Upper lobe of left lung (tissue), 6 donors: Measurements from ENCODE around the gene RNF214. TPM values are rescaled to one million over a fixed set of nuclear protein-coding genes. Genes with fewer than 3 reads are reported as not detected.

Experiments
- ATAC-seq, 2 donors: fragments of 200-7000 bp; cut with Tn5 transposase; one replicate each; pipeline ENCODE4 v1.9.1; 2022; ENCODE audit warnings: mild to moderate bottlenecking in 2 of 2, moderate library complexity in 2 of 2; ENCODE audit not compliant: low FRiP score in 2 of 2
- DNase-seq, 2 donors: peaks; one replicate each; pipeline ENCODE4 v3.0.0-alpha.2; 2019 to 2020
- H3K27ac ChIP-seq, 4 donors: fragments of 200-600 bp; sonication (generic); one replicate each; pipeline ENCODE4 v1.5.1; 2016 to 2019
- H3K27me3 ChIP-seq, 4 donors: fragments of 200-600 bp; sonication (generic); one replicate each; pipeline ENCODE4 v1.5.1; 2017 to 2019
- H3K36me3 ChIP-seq, 4 donors: fragments of 200-600 bp; sonication (generic); one replicate each; pipeline ENCODE4 v1.5.1; 2016 to 2019
- H3K4me1 ChIP-seq, 4 donors: fragments of 200-600 bp; sonication (generic); one replicate each; pipeline ENCODE4 v1.5.1; 2018 to 2019
- H3K4me3 ChIP-seq, 4 donors: fragments of 200-600 bp; sonication (generic); one replicate each; pipeline ENCODE4 v1.5.1; 2017 to 2019; ENCODE audit warnings: mild to moderate bottlenecking in 2 of 4, moderate library complexity in 1 of 4
- H3K9me3 ChIP-seq, 4 donors: fragments of 200-600 bp; sonication (generic); one replicate each; pipeline ENCODE4 v1.5.1; 2018 to 2019
- EP300 ChIP-seq, 4 donors: sonication (generic); formaldehyde crosslinking; IDR thresholded peaks; one replicate each; pipeline ENCODE4 v1.5.1; 2017; ENCODE audit warnings: antibody characterized with exemption in 4 of 4, control low read depth in 2 of 4
- POLR2A ChIP-seq, 4 donors: fragments of 450-650 bp; IDR thresholded peaks; one replicate each; pipeline ENCODE4 v1.5.1; 2016 to 2017; ENCODE audit warnings: antibody characterized with exemption in 4 of 4, mild to moderate bottlenecking in 2 of 4
- POLR2AphosphoS5 ChIP-seq, 2 donors: sonication (generic); formaldehyde crosslinking; IDR thresholded peaks; one replicate each; pipeline ENCODE4 v1.5.1; 2017; ENCODE audit warnings: antibody characterized with exemption in 2 of 2
- WGBS, 2 donors: methylation state at CpG; one replicate each; pipeline ENCODE4 v1.1.5; 2017 to 2018; 5-methylcytosine and 5-hydroxymethylcytosine counted together
- total RNA-seq, 6 donors: library from RNA; depleted of rRNA in 4 of 6; stranded (reverse); fragments of >200 nt in 4 of 6; gene quantifications; one replicate each; pipeline versions ENCODE4 v1.1.0 to v1.2.1, GENCODE V29; 2016 to 2021
- TF ChIP-seq, protein P1 (sequence below), 6 experiments: fragments of 450-650 bp in 4 of 6; fragments of 200-600 bp in 2 of 6; sonication (generic) in 2 of 6; IDR thresholded peaks; one replicate each; pipeline ENCODE4 v1.5.1; 2016 to 2019; ENCODE audit warnings: antibody characterized with exemption in 6 of 6
- donor health status: DM: no; HTN: no; CAD: no; lungs with moderate emphysema.
- donor health status: DM: no; HTN: yes; CAD: no; lungs with severe emphysema.

Gene RNF214
- total RNA-seq, 6 donors from 2014 or later: 9.0 to 24.1 (median 19.8) TPM

DNA sequence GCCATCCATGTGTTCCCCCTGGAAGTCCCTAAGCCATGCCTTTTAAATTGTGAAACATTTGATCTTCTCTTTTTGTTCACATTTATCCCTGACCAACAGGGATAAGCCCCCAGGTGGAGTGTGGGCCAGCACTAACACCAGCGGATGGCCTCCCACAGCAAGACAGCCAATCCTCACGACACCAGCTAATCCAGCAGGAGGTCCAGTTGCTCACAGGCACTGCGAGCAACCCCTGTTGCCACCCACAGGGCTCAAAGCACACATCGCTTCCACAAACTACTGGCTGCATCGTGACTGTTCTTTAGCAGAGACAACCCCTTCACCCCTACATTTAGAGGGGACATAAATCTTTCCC is 2.6 kb upstream of the RNF214 start:
- TF ChIP-seq, protein P1, sequence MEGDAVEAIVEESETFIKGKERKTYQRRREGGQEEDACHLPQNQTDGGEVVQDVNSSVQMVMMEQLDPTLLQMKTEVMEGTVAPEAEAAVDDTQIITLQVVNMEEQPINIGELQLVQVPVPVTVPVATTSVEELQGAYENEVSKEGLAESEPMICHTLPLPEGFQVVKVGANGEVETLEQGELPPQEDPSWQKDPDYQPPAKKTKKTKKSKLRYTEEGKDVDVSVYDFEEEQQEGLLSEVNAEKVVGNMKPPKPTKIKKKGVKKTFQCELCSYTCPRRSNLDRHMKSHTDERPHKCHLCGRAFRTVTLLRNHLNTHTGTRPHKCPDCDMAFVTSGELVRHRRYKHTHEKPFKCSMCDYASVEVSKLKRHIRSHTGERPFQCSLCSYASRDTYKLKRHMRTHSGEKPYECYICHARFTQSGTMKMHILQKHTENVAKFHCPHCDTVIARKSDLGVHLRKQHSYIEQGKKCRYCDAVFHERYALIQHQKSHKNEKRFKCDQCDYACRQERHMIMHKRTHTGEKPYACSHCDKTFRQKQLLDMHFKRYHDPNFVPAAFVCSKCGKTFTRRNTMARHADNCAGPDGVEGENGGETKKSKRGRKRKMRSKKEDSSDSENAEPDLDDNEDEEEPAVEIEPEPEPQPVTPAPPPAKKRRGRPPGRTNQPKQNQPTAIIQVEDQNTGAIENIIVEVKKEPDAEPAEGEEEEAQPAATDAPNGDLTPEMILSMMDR (IDR thresholded peaks at IDR 0.05): no peak
- no peak for TF ChIP-seq EP300 (IDR thresholded peaks at IDR 0.05)
- TF ChIP-seq POLR2A (IDR thresholded peaks at IDR 0.05): no peak
- no peak for TF ChIP-seq POLR2AphosphoS5 (IDR thresholded peaks at IDR 0.05)
- H3K36me3 ChIP-seq: peaks cover 7 to 48% (median 34%) of the 10 kb centered on the region in 4 donors
- no peaks in the 10 kb centered on the region for H3K27me3 ChIP-seq
- WGBS, 2 donors: 81 to 95% methylated on average over 5 of the region's 5 CpGs
- no peaks in the 10 kb centered on the region for H3K9me3 ChIP-seq
- DNase-seq (no peak), ATAC-seq (no peak)
- no peak overlapping the region for H3K27ac ChIP-seq
- peaks cover 21 to 38% (median 25%) of the 10 kb centered on the region in 4 donors for H3K4me1 ChIP-seq
- H3K4me3 ChIP-seq: peak overlapping the region in 1 of 4 donors; percentile 9

DNA sequence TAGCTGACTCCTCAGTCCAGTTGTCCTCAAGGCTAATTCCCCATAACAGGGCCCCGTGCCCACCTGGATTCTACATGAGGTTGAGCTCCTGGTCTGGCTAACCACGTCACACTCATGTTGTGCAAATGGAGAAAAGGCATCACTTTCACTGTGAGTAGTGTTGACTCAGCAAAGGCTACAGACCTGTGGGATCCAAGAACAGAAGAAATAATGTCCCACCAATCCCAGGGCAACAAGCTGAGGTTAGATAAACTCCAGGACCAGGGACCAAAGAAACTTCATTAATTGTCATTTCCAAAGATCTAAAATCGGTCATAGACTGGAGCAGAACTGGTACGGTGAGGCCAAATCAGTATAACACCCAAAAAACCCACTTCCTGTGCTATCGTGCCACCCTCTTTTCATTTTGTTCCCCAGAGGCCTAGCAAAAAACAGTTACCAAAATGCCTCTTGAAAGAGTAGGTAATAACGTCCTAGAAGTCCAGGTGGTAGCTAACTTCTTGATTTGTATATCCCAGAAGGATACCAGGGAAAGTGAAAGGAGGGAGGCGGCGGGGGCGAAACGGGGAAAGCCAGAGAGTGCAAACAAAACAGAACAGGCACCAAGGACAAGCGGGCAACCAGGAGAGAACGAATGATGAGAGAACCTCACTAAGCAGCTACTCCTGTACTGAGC is 2.0 kb upstream of the RNF214 start:
- H3K4me3 ChIP-seq: peak overlapping the region in 3 of 4 donors; percentile 75 to 98 (median 95)
- DNase-seq: no peak
- H3K27ac ChIP-seq: peak overlapping the region in 3 of 4 donors; percentile 7 to 95 (median 93)
- no peaks in the 10 kb centered on the region for H3K9me3 ChIP-seq
- no peaks in the 10 kb centered on the region for H3K27me3 ChIP-seq
- ATAC-seq: no peak
- peaks cover 7 to 43% (median 33%) of the 10 kb centered on the region in 4 donors for H3K36me3 ChIP-seq
- H3K4me1 ChIP-seq: peaks cover 21 to 38% (median 25%) of the 10 kb centered on the region in 4 donors
- WGBS, 2 donors: 70 to 73% methylated on average over 12 of the region's 12 CpGs
- TF ChIP-seq POLR2A (IDR thresholded peaks at IDR 0.05): no peak
- no peak for TF ChIP-seq POLR2AphosphoS5 (IDR thresholded peaks at IDR 0.05)
- TF ChIP-seq, protein P1 (IDR thresholded peaks at IDR 0.05): no peak
- TF ChIP-seq EP300 (IDR thresholded peaks at IDR 0.05): no peak

DNA sequence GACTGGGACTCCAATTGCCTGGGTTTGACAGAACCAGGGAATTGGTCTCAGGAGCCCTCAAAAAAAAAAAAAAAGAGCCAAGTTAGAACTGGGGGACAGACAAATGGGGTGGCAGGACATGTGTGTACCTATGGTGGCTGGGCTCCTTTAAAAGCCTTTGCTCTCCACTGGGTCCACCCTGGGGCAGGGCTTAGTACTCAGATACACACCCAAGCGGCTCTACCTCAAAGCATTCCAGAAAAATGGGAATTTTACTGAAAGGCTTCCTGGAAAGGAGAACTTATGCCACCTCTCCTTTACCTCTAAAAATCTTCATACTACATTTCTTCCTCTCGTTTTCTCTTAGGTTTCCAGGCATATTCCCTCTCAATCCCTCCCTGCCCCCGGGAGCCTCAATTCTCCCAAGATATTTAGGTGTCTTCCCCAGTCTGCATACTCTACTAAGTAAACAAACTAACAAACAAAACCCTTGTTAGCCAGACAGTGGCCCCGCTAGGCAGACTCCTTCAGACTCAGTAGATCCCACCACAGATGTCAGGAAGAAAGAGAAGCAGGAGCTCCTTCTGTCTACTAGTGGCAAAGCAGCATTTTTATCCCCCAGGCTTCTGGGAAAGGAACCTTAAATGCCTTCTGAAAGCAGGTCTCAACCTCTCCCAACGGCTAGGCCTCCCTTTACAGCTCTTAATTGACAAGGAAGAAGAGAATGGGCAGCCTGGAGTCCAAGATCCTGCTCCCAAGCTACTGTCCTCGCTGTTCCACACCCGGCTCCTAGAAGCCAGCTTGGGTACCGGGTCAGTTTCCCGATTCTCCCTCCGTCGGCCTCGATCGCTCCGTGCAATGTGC is 1.3 kb upstream of the RNF214 start:
- Histone ChIP-seq H3K4me3 (peak overlapping the region; percentile 44 to 98 (median 85)), H3K27ac (peak overlapping the region; percentile 93 to 97 (median 94)), H3K36me3 (peaks cover 7 to 36% (median 28%) of the 10 kb centered on the region in 4 donors), H3K27me3 (no peaks in the 10 kb centered on the region), H3K9me3 (no peaks in the 10 kb centered on the region), H3K4me1 (peaks cover 21 to 38% (median 25%) of the 10 kb centered on the region in 4 donors)
- ATAC-seq (no peak), DNase-seq (no peak)
- 10 to 12% methylated on average over 14 of the region's 14 CpGs for WGBS, 2 donors
- TF ChIP-seq EP300 (IDR thresholded peaks at IDR 0.05) (no peak), POLR2A (IDR thresholded peaks at IDR 0.05) (no peak), POLR2AphosphoS5 (IDR thresholded peaks at IDR 0.05) (no peak)
- TF ChIP-seq, protein P1 (IDR thresholded peaks at IDR 0.05): no peak

- H3K36me3 ChIP-seq: peaks cover 7 to 34% (median 27%) of the 10 kb centered on the region in 4 donors
- no peaks in the 10 kb centered on the region for H3K9me3 ChIP-seq
- TF ChIP-seq EP300 (IDR thresholded peaks at IDR 0.05) (no peak), POLR2AphosphoS5 (IDR thresholded peaks at IDR 0.05) (peak in 1 of 2 donors; percentile 51), POLR2A (IDR thresholded peaks at IDR 0.05) (no peak)
- TF ChIP-seq, protein P1 (IDR thresholded peaks at IDR 0.05): no peak
- peaks cover 21 to 38% (median 25%) of the 10 kb centered on the region in 4 donors for H3K4me1 ChIP-seq
- DNase-seq: peak in 1 of 2 donors; percentile 78
- H3K4me3 ChIP-seq: peak within 1 kb of the TSS; percentile 75 to 98 (median 92)
- H3K27me3 ChIP-seq: no peaks in the 10 kb centered on the region
- peak in 1 of 2 donors; percentile 53 for ATAC-seq
- H3K27ac ChIP-seq: peak within 1 kb of the TSS; percentile 93 to 97 (median 94)
- 0% methylated on average over 3 of the region's 13 CpGs for WGBS, 2 donors
Measured at GRCh38 chr11:117231842-117232091, 704 bp upstream of the RNF214 start, which contains the start of gene PCSK7. Gene PCSK7 (minus strand): TSS chr11:117232073. CDS start chr11:117229844, 2,229 bp downstream.
